8988T (cell line): Measurements from ENCODE around the gene KLHDC4.
"Not testable (repeated sequence)": the region's sequence is repeated elsewhere in the genome, so short reads cannot be mapped to it uniquely, and the experiment has no call there.

Source experiments
- DNase-seq: peaks from one replicate; pipeline ENCODE4 v3.0.0; 2011

Gene KLHDC4

GRCh38 chr16:87681051-87681602, 84.7 kb downstream of the KLHDC4 start:
- not testable (repeated sequence) for DNase-seq

DNA sequence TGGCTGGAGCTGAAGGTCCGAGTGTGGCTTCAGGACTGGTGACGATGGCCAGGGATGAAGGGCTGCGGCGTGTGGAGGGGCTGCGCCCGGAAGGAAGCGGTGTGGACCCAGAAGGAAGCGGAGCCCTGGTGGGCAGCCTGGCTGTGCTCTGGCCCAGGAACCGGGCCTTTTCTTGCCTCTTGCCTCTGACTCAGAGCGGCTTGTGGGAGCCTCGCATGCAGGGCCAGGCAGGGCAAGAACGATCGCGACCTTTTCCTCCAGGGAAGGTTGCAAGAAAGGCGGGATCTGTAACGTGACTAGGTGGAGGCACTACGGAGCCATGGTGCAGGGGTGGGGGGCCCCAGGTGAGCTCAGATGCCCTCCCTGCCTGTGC, 85.5 kb downstream of the KLHDC4 start:
- no peak for DNase-seq

GRCh38 chr16:87679593-87680271, 86.1 kb downstream of the KLHDC4 start:
- no peak for DNase-seq

GRCh38 chr16:87678618-87679017, 87.2 kb downstream of the KLHDC4 start:
- no peak for DNase-seq

DNA sequence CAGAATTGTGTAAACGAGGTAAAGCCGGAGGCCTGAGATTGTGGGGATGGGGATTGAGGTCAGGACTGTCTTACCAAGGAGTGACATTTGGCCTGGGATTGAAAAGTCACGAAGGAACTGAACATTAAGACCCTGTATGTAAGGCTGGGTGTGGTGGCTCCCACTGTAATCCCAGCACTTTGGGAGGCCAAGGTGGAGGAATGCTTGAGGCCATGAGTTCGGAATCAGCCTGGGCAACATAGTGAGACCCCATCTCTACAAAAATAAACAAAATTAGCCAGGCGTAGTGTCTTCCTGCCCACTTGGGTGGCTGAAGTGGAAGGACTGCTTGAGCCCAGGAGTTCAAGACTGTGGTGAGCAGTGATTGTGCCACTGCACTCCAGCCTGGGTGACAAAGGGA, 88.0 kb downstream of the KLHDC4 start:
- DNase-seq, result no peak

- DNase-seq, result no peak
Measured at GRCh38 chr16:87675111-87675719, 90.6 kb downstream of the KLHDC4 start.

GRCh38 chr16:87674419-87674818, 91.4 kb downstream of the KLHDC4 start:
- DNase-seq, result no peak

DNA sequence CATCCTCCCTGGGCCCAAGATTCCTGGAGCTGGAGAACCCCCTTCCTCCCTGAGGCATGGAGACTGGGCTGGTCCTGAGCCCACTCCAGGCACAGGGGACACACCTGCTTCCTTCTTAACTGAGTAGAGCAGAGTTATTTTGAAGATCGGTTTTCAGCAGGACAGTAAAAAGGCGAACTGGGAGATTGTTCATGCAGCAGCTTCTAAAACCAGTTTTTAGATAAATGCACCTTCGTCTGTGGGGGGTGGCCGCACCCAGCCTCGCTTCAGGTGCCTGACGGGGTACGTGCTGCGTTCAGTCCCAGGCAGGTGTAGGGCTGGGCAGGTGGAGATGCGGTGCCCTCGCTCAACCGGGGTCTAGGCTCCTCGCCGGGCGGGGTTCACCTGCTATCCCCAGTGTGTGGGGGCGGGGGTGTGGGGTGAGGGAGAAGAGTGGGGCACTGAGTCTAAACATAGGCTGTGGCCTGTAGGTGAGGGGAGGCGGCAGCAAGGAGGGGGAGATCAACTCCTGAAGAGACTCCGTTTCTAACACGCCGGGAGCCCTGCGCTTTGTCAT, 94.0 kb downstream of the KLHDC4 start:
- no peak for DNase-seq

DNA sequence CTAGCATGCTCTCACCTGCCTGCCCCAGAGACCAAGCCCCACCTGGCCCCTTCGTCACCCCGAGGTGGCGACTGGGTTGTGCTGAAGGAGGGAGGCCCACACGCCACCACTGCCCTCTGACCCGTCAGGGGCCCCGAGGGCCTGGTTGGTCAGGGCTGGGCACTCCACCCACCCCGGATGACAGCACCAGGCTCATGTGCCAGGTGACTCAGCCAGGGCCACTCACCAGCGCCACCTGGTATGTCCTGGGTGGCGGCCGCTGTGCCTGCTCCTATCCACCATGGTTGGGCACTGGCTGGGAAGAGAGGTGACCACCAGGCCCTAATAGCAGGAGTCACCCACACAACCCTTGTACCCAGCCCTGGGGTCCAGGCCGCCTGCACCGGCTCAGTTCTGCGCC, 94.6 kb downstream of the KLHDC4 start:
- DNase-seq, result no peak

GRCh38 chr16:87669672-87670071, 96.1 kb downstream of the KLHDC4 start:
- DNase-seq, result no peak

- DNase-seq, result no peak
Measured at GRCh38 chr16:87667946-87668345, 97.8 kb downstream of the KLHDC4 start.

- DNase-seq, result no peak
Measured at GRCh38 chr16:87667443-87667842, 98.3 kb downstream of the KLHDC4 start.

GRCh38 chr16:87666919-87667318, 98.9 kb downstream of the KLHDC4 start:
- no peak for DNase-seq

- no peak for DNase-seq
Measured at GRCh38 chr16:87665193-87665592, 100.6 kb downstream of the KLHDC4 start.

DNA sequence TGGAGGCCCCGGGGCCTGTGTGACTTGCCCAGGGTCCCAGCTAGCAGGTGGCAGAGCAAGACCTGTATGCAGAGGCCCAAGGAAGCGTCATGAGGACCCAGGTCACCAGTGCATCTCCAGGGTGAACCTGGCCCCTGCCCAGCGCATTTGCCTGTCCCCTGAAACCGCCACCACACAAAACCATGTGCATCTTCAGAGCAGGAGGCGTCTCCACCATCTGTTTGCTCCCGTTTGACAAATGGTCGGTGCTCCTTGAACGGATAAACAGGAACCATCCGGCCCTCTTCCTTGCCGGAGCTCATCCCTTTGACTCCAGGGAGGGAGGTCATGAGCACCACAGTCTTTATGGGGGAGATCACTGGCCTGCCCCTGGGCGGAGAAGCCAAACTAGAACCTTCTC, 101.0 kb downstream of the KLHDC4 start:
- DNase-seq, result no peak

DNA sequence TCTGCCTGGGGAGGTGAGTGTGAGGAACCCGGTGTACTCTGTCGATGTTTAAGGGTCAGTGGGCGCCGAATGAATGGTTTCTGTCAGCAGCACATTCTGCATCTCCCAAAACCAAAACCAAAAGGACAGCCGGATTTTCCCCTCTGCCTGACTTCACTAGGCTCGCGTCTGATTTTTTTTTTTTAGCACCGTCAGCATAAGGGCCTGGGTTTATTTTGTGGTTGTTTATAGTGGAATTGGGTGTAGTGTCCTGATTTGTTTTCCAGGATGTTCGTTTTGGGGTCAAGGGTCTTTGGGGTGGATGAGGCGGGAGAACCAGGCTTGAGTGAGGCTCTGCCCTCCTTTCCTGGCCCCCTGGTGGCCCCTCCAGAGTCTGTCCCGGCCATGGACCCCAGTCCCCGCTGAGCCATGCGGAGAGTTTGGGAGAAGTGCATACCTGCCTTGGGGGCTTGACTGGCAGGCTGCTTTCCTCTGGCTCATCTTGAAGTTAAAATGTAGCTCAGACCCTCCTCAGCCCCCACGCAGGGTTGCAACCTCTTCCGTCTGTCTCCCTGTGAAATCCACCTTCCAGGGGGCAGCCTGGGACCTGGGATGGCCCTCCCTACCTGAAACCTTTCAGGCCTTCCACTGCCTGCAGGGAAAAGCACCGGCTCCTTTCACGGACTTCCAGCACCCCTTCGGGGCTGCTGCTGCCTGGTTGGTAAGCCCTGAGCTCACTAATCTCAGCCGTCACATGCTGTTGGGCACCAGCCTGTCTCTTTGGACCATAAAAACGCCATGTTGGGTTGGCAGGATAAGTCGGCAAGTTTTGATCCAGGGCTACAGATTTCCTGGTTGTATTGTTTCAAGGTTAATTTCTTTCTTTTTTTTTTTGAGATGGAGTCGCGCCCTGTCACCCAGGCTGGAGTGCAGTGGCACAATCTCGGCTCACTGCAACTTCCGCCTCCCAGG, 103.3 kb downstream of the KLHDC4 start:
- DNase-seq, result no peak

- DNase-seq, result no peak
Measured at GRCh38 chr16:87661561-87661960, 104.2 kb downstream of the KLHDC4 start.

DNA sequence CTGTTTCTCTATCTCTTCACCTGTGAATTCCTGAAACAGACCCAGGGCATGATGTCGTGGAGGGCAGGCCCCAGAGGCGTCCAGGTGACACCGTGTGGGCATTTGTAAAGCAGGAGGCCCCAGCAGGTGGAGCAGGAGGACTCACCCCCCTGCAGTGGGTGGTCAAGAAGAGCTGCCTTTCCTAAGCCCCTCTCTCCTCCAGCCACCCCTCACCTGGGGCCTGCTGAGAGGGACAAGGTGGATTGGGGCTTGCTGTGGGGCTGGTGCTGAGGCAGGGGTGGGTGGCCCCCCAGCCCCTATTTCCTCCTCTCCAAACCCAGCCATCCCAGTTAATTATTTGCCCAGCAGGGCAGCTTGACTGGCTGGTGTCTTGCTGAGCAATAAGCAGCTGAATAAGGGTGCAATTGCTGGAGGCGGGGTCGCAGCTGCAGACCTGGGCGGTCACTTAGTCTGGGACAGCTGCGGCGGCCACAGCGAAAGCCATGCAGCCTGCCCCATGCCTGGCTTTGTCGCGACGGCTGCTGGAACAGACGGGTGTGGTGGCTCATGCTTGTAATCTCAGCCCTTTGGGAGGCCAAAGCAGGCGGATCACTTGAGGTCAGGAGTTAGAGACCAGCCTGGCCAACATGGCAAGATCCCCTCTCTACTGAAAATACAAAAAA, 107.1 kb downstream of the KLHDC4 start:
- DNase-seq, result no peak
